OCI-M1 (cell line): ENCODE data around the gene ITGA2B.
A peak's percentile ranks its signal among the peaks of the same experiment; 100 is the strongest.
"Not testable (repeated sequence)": the region's sequence is repeated elsewhere in the genome, so short reads cannot be mapped to it uniquely, and the experiment has no call there.

Experiments
- DNase-seq: peaks from one replicate; lab custom pipeline; 2025; lab: John Stamatoyannopoulos, UW

ITGA2B gene

DNA sequence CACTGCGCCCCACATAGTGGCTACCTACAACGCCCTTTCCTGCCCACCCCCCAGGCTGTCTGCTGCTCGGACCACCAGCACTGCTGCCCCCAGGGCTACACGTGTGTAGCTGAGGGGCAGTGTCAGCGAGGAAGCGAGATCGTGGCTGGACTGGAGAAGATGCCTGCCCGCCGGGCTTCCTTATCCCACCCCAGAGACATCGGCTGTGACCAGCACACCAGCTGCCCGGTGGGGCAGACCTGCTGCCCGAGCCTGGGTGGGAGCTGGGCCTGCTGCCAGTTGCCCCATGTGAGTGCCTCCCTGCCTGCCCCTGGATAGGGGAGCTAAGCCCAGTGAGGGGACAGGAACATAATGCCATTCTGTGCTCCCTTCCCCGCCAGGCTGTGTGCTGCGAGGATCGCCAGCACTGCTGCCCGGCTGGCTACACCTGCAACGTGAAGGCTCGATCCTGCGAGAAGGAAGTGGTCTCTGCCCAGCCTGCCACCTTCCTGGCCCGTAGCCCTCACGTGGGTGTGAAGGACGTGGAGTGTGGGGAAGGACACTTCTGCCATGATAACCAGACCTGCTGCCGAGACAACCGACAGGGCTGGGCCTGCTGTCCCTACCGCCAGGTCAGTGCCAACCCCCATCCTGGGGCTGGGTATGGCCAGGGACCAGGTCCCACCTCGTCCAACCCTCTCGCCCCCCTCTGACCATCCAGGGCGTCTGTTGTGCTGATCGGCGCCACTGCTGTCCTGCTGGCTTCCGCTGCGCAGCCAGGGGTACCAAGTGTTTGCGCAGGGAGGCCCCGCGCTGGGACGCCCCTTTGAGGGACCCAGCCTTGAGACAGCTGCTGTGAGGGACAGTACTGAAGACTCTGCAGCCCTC is 37.3 kb downstream of the ITGA2B start:
- no peak for DNase-seq

- DNase-seq, result no peak
Measured at GRCh38 chr17:44351464-44351863, 38.0 kb downstream of the ITGA2B start.

- DNase-seq, result peak; percentile 72
Measured at GRCh38 chr17:44350733-44351226, 38.7 kb downstream of the ITGA2B start.

DNA sequence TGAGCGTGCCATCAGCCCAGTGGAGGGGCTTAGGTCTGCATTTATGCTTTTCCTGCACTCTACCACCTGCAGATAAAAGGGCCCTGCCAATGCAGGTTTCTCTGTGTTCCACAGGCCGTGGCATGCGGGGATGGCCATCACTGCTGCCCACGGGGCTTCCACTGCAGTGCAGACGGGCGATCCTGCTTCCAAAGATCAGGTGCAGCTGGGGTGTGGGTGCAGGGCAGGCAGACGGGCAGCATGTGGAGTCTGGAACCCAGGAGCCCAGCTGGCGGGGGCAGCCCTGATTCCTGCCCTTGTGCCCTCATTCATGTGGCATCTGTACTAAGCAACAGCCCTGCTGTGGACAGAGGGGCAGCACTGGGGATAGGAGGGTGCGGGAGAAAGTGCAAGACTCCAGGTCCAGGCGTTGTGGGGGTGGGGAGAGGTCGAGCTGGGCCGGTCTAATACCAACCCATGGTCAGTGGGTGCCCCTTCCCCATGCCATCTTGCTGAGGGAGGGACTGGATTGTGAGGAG is 39.8 kb downstream of the ITGA2B start:
- no peak for DNase-seq

DNA sequence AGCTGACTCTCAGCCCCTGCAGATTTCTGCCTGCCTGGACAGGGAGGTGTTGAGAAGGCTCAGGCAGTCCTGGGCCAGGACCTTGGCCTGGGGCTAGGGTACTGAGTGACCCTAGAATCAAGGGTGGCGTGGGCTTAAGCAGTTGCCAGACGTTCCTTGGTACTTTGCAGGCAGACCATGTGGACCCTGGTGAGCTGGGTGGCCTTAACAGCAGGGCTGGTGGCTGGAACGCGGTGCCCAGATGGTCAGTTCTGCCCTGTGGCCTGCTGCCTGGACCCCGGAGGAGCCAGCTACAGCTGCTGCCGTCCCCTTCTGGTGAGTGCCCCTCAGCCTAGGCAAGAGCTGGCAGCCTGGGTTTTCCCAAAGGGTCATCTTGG is 40.5 kb downstream of the ITGA2B start:
- DNase-seq, result no peak

DNA sequence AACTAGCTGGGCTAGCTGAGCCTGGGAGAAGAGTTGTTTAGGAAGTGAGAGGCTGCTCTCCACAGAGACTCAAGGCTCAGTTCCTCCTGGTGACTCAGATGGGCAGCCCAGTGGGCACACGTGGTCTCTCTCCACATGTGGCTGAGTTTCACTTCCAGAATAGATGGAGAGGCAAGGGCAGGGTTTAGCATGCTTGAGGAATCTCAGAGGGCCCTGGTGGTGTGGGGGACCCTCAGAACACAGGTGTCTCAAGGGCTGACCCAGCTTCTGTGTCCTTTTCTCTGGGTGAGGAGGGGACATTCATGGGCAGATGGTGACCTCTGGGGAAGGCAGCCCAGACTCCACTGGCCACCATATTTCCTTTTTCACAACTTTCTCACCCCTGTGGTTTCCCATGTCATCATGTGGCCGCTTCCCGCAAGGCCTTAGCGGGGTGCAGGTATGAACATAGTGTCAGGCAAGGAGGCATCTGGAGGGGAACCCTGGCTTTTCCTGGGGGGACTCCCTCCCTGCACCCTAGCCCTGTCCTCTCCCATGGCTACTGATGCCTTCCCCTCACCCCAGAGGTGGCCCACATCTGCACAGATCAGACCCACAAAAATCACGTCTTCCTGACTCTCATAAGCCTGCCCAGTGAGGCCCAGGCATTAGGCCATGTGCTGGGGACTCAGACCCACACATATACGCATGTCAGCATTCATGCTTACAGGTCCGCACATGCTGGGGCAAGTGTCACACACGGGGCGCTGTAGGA is 41.0 kb downstream of the ITGA2B start:
- DNase-seq, result peak; percentile 44

- DNase-seq, result not testable (repeated sequence)
Measured at GRCh38 chr17:44347206-44348055, 42.0 kb downstream of the ITGA2B start.

DNA sequence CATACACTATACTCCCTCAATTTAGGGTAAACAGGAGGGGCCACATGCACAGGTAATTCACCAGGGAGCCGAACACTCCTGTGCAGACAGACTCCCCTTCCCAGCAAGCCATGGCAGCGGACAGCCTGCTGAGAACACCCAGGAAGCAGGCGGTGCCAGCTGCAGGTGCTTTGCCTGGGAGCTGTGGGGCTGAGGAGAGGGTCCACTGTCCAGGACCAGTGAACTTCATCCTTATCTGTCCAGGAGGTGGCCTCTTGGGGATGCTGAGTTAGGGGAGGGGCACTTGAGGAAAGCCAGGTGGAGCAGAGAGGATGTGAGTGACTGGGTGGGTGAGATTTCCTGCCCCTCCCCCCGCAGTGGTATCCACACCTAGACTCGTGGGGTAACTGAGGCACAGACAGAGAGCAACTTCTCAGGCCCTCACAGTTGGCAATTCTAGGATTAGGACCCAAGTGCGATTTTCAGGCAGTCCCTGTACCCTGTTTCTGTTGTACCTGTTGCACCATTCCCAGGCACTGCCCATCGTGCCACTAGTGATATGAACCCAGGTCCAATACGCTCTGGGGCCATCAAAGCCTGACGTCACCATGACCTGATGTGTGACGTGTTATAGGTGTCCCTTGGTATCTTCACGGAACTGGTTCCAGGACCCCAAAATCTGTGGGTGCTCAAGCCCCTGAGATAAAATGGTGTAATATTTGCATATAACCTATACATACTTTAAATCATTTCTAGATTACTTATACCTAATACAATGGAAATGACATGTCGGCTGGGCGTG is 43.2 kb downstream of the ITGA2B start:
- no peak for DNase-seq

- DNase-seq, result peak; percentile 72
Measured at GRCh38 chr17:44345454-44346026, 43.9 kb downstream of the ITGA2B start.

GRCh38 chr17:44344939-44345453 is 44.5 kb downstream of the ITGA2B start, which contains the start of gene GRN:
Gene GRN (plus strand): TSS chr17:44345302. CDS start chr17:44349165, 3,863 bp downstream.
- DNase-seq, result peak; percentile 97

DNA sequence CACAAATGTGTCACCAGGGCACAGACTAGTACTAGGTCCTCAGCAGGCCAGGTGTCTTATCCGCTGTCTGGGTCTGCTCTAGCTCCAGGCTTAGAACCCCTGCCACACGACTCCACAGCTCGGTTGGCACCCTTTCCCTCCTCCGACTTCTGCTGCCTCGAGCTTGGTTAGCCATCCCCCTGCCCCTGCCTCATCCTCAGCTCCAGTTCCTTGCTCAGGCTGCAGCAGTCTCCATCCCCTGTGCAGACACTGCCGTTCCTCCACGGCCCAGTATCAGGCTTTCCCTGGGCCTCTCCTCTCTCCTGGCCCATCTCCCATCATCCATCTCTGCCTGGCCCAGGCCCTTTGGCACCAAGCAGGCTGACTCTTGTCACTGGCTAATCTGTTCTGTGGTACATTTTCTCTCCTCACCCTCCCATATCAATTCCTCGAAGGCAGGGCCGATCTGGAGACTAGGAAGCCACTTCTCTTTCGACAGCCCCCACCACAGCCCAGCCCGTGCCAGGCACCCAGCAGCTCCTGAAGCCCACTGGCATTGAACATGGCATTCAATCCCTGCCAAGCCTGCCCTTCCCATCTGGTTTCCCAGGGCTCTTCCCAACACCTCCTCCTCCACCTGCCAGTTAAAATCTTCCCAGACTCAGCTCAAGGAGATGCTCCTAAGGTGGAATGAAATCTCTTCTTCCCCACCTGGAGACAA is 45.8 kb downstream of the ITGA2B start:
- no peak for DNase-seq

GRCh38 chr17:44340553-44340952 is 48.9 kb downstream of the ITGA2B start:
- not testable (repeated sequence) for DNase-seq

GRCh38 chr17:44338702-44339101 is 50.7 kb downstream of the ITGA2B start:
- DNase-seq, result no peak

DNA sequence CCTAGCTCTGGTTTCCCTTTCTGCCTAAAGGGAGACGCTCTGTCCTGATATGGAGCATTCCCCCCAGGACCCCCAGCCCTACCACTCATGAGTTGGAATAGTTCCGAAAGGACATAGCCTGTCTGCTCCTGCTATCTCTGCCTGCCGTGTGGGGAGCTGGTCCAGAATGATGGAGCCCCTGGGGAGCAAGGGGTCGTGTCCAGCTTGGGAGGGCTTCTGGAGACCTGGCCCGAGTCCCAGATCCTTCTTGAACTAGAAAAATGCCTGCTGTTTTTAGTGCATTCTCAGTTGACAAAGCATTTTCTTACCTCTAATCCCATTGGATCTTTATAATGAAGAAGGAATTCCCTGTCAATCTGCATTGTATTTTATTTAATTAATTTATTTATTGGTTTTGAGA is 53.5 kb downstream of the ITGA2B start:
- no peak for DNase-seq

- DNase-seq, result no peak
Measured at GRCh38 chr17:44335564-44335963, 53.9 kb downstream of the ITGA2B start.

GRCh38 chr17:44334727-44335126 is 54.7 kb downstream of the ITGA2B start:
- no peak for DNase-seq

DNA sequence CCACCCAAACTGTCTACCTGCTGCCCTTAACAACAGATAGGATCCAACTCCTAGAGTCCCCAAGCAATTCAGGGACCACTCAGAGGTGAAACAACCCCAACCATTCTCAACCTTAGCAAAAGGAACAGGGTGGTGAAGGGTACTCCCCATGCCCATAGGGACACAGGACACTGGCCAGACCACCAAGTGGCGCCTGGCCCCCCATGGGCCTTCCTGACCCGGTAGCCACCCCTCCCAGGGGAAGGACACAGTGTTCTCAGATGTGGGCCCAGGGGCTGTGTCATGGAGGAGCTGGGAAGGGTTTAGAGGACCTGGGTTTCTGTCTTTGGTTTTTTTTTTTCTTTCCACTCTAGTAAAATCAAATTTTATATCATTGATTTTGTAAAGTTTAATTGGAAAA is 55.1 kb downstream of the ITGA2B start:
- DNase-seq, result no peak

DNA sequence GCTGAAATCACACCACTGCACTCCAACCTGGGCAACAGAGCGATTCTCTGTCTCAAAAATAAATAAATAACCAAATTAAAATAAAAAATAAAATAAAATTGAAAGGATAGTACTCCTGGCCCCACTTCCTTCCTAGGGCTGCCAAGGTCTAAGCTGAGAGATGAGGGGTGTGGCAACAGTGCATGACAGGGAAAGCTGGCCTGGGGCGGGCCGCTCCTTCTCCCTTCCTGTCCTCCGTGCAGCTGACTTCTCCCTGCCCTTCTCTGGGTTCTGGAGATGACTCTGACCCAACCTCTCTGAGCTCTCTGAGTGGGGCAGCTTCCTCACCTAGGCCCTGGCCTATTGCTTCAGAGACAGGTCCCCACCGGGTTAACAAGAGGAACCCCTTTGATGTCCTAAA is 56.1 kb downstream of the ITGA2B start:
- no peak for DNase-seq

DNA sequence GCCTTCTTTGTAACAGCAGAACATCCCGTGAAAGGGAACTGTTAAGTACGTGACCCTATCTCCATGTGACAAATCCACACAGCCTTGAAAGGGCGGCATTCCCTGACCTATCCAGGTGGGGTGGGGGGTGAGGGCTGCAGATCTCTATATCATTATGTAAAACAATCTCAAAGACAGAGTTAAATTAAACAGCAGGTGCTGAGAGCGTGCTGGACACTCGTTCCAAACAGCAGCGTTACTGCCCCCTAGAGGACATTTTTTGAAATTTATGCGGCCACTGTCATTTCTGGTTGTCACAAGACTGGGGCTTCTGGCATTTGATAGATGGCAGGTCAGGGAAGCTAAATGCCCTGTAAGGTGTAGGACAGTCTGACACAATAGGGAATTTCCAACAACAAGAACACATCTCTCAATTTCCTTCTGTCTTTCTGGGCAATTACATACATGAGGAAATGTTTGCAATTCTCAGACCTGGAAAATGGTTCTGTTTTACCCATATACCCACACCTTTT is 58.1 kb downstream of the ITGA2B start:
- peak; percentile 95 for DNase-seq

DNA sequence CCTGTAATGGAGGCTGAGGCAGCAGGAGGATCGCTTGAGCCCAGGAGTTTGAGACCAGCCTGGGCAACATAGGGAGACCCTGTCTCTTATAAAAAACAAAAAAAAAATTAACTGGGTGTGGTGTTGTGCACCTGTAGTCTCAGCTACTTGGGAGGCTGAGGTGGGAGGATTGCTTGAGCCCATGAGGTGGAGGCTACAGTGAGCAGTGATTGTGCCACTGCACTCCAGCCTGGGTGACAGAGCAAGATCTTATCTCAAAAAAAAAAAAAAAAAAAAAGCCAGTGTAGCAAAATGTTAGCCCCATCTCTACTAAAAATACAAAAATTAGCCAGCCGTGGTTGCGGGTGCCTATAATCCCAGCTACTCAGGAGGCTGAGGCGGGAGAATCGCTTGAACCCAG is 59.2 kb downstream of the ITGA2B start:
- DNase-seq, result not testable (repeated sequence)
